Measurements from ENCODE around the gene FZD10.

The FZD10 gene

DNA sequence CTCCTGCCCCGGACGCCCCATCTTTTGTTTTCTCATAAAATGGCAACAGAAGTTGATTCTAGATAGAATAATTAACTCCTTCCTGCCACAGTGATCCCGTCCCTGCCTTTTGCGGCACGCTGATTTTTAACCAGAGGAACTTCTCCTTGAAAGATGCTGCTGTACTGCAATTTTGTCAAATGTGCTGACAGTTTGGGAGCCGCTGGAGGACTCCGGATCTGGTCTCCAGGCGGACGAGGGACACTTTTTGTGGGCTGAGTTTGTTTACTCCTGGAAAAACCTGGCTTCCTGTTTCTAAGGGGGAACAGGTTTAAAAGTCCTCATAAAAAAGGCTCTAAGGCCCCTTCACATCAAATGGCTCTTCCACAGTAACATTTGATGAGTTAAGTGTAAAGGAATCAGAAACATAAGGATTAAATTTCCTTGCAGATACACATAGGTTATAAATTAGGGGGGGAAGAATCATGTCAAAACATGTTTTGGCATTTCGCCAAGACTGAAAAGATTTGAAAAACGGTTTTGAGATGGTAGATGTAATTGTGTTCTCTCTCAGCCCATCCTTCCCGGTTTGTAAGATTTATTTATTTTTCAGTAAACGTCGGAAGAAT lies 15.5 kb downstream of the FZD10 start:
- no peak for DNase-seq

DNA sequence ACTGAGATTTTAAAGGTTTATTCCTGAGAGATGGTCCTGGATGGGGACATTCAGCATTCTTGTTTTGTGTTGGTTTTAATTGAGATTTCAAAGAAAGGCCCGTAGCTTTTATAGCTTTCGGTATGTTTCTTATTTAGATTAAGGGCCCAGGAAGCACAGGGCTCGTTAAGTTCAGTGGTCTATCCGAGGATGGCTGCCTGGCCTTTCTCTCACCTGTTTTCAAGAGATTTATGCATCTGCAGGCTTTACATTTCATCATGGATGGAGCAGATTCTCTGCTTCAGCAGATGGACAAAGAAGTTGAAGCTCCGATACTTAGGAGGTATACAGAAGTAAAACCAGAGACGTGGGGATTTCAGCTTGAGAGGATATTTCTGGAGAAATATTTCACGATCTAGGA lies 16.0 kb downstream of the FZD10 start:
- DNase-seq, result no peak

DNA sequence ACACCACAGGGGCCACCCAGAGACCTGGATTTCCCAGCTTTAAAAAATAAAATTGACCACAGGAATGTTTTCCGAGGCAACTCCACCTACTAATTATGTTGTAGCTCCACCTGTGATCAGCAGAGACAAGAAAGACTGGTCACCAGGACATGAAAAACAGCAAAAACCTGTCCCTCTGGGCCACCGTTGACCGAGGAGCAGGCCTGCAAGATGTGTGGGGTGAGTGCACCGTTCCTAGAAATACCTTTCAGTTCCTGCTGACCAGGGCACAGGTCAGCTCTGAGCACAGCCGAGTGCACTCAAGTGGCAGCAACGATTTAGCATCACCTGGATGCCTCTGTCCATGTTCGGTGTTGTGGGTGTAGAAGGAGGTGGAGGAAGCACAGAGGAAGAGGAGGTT lies 16.9 kb downstream of the FZD10 start:
- DNase-seq, result no peak

DNA sequence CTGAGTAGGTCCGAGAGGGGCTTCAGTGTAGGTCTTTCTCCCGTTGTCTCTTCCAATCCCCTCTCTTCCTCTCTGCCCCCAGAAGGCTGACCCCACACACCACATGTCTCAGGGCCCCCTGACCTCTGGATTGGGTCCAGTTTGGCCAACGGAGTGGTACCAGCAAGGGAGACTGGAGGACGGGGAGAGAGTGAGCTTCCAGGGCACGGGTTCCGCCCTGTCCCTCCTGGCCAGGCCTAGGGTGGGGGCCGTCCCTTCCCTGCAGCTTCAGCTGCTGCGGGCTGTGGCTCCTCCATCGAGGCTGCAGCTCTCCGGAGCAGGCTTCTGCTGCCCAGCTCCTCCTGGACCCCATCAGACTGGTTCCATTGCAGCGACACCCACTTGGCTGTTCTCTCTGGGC lies 17.4 kb downstream of the FZD10 start:
- DNase-seq, result no peak

DNA sequence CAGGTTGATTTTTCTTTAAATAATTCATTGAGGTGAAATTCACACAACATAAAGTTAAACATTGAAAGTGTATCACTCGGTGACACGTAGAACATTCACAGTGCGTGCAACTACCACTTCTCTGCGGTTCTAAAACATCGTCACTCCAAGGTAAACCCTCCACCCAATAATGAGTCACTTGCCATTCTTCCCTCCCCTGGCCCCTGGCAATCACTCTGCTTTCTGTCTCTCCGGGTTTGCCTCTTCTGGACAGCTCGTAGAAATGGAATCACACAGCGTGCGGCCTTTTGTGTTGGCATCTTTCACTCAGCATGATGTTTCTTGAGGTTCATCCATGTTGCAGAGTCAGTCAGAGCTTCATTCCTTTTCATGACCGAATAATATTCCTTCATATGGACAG lies 18.9 kb downstream of the FZD10 start:
- DNase-seq, result no peak

DNA sequence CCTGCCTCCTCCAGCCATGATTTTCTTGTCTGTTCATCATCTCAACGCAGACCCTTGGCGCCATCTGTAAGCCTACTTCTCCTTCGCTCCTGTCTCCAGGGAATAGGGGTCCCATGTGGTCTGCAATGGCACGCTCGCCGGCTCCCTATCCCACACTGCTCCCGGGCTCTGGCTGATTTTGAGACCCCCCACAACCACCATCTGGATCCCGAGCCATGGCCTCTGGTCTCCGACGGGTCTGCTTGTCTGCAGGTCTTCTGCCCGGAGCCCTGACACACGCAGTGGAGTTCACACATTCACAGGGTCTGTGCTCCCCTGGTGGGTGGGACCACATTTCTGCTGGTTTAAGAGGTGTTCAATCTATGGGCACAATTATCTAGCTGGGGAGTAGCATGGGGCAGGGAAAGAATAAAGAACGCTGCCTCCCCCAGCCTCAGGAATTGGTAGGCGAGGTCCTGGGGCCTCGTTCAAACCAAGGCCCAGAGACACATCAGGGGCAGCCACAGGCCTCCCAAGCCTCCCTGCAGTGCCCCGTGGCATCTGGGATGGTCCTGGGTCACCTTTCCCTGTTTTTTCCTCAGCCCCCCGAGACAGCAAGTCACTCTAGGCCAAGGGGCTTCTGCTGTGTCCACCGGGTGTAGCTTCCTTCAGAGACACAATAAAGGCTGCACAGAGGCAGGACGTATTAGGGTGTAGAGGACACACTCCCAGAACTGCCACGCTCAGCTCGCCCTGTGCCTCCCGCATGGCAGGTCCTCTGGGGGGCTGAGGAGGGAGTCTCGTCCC lies 21.5 kb downstream of the FZD10 start:
- DNase-seq, result no peak

DNA sequence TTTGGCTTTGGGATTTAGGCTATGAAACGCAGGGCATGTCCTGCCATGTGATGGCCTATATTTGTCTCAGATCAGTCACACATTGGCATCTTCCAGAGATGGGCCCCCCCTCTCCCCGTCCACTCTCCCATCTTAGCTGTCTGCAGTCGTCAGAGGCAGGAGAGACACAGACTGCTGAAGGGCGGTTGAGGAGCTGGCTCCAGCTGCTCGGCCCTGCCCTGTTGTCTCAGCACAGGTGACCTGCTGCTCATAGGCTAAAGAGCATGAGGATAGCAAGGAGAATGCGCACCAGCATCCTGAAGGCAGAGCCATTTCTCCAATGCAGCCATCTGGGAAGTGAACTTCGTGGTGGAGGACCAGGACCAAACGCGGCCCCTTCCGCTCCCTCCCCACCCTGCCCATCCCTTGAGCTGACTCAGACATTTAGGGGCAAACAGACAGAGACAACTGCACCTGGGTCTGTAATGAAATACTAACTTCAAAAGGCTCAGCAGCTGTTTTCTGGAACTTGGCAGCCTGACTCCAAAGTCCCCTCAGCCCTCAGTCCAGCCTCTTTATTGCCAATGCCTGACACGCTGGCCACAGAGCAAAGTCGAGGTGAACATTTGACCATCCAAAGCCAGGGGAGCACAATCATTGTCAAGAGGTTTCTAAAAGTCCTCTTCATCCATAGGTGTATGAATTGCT lies 22.3 kb downstream of the FZD10 start:
- DNase-seq, result no peak

DNA sequence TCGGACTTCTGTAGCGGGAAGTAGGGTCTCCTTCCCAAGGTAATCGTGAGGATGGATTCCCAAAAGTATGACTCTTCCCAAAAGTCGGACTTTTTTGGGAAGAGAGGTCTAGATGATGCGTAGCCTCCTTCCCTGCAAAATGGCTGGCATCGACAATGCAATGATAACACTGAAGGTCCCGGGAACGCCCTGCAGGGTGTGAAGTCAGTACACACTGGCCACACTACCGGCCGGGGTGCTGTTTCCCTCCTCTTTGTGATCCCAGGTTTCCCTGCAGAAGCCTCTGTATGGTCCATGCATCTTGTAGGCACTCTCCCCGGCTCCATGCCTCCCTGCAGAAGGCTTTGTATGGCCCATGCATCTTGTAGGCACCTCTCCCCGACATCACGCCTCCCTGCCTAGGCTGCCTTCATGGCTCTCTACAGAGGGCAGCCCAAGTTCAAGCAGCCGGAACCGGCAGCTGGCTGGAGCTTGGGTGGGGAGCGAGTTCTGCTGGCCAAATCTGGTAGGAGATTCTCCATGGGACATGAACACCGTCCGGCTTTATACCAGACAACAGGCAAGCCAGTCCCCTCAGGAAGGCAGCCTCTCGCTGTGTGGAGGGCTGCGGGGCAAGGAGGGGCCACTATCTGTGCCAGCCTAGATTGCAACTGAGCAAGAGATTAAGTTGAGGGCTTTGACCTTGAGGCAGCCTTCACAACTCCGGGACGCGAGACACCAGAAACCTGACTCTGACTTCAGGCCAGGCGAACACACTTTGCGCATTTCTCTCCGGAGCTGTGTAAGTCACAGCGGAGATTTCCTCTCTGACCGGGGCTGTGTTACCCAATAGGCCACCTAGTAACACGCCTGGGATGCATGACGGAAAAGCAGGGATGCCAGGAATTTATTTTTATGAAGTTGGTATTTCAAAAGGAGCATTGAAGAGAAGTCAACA lies 23.5 kb downstream of the FZD10 start:
- DNase-seq, result no peak

DNA sequence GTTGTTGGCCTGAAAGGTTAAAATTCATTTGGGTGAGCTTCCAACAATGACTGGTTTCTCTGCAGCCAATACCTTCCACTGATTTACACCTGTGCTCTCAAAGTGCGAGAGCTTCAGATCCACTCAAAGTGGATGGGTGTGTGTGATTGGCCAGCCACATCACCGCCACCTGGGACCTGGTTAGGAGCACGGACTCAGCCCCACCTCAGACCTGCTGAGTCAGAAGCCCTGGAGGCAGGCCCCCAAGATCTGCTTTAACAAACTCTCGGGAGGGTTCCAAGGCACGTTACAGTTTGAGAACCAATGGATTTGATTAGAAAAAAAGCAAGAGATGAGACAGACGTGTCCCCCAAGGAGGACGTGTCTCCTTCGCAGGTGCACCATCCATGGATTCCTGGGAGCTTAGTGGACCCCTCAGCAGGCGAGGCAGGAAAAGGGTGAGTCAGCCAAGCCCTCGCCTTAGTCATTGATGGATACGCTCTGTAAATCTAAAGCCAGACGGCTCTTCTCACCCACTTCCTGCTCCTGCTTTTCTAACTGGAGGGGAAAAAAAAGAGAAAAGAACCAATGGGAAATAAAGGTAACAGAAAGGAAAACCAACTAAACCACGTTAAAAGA lies 24.5 kb downstream of the FZD10 start:
- DNase-seq, result no peak

DNA sequence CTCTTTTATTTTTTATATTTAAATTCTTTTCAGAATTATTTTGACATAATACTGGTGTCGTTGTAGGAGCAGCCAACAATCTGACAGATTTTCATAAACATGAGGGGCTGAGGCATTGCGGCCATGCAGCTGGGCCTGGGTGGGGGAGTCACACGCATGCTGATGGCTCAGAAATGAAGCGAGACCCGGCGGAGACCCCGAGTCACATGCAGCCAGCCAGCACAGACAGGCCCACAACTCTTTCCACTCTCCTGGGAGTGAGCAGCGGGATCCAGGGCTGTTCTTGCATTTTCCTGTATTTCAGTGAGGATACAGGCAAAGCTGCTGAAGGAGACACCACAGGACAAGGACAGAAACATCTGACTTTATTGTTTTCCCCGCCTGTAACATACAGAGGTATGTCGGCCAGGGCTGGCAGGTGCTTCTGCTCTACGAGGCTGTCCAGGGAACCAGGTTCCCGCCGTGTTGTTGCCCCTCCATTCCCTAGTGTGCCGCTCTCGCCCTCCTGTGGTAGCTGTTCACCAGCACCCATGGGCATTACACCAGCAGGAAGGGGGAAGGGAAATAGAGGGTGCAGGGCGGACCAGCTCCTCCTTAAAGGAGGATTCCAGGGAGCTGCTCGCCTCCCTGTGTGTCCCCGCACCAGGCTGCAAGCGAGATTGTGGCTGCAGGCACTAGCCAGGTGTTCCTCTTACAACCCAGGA lies 30.5 kb downstream of the FZD10 start:
- DNase-seq, result no peak

DNA sequence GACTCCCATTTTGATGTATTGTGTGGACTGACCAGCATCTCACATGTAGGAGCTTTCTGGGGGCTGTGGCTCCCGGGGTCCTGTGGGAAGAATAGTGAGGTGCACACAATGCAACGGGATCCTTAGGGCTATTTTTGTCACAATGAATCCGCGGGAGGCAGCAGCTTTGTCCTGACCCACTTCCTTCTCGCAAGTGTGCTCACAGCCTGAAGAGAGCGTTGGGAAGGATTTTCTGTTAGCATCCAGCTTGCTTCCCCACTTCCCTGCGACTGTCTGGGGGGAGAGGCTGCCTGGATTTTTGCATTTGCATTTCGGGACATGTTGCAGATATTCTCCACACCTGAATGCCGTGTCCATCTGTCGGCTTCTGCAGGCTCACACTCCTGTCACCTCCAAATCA lies 31.9 kb downstream of the FZD10 start:
- no peak for DNase-seq

DNA sequence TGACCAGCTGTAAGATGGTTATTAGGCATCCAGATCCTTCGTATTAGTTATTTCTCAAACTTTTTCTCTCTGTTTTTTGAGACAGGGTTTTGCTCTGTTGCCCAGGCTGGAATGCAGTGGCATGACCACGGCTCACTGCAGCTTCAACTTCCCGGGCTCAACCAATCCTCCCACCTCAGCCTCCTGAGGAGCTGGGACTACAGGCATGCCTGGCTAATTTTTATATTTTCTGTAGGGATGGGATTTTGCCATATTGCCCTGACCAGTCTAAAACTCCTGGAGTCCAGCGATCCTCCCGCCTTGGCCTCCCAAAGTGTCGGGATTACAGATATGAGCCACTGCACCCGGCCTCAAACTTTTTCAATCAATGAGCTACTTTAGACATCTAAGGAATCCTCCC lies 33.1 kb downstream of the FZD10 start:
- DNase-seq, result no peak

DNA sequence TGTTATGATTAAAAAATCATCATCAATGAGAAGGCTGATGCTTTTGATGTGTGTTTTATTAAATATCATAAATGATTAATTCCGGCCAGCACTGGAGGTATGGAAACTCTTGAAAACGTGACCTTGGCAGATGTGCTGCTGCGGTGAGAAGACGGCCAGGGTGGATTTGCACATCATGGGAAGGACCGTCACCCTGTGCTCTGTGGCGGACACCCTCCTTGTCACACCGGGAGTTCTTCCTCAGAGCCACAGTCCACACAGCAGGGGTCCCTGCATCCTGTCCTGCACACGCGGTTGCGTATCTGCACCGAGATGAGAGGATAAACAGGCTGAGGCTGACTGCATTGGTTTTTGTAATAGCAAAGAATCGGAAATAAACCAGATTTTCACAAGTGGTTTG lies 33.5 kb downstream of the FZD10 start:
- DNase-seq, result no peak

DNA sequence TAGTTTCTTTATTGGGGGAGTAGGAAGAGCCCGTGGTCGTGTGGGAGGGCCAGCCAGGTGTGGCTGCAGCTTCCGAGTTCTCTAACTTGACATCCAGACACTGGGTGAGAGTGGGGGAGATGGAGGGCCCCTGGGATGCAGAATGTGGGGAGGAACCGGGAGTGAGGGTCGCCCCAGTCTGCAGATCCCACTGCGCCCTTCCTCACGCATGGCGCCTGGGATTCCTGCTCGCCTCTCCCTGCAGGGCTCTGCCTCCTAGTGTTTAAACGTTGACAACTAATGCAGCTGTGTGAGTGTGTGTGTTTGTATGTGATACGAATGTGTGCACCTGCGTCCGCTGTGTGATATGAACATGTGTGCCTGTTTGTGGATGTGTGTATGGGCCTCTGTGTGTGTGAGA lies 34.6 kb downstream of the FZD10 start:
- no peak for DNase-seq

DNA sequence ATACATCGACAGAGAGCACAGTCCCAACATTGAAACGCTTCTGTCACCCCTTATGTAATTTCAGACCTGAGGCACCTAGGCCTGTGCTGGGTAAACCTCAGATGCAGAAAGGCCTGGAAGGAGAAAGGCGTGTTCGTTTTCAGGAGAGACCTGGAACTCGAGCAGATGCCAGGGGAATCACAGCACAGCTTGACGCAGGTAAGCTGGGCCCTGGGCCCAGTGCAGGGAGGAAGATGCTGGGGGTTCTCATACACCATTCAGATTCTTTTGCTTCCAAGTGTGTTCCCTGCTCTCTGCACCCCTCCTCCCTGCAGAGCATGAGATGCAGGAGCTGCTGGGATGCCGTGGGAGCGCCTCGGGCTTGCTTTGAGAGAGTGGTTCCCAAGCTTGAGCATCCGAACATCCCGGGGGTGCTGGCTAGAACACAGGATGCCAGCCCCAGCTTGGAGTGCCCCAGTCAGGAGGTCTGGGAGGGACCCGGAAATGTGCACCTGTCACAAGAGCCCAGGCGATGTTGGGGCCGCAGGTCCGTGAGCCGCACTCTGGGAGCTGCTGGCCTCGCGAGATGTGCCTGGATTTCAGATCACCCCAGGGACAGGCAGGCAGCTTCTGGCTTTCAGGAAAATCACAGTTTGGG lies 35.9 kb downstream of the FZD10 start:
- no peak for DNase-seq

DNA sequence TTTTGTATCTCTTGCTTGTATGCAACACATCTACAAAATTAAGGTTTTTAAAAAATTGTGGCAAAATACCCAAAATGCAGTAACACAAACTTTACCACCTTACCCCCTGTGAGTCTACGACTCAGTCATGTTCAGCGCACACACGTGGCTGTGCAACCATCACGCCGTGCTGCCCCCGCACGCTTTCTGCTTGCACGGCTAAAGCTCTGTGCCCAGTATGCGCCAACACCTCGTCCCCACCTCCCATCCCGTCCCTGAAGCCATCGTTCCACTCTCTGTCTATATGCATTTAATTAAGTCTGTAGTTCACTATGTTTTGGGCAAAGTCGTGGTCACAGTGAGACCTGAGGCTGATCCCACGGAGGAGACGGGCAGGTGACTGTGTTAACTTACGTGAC lies 36.4 kb downstream of the FZD10 start:
- no peak for DNase-seq

DNA sequence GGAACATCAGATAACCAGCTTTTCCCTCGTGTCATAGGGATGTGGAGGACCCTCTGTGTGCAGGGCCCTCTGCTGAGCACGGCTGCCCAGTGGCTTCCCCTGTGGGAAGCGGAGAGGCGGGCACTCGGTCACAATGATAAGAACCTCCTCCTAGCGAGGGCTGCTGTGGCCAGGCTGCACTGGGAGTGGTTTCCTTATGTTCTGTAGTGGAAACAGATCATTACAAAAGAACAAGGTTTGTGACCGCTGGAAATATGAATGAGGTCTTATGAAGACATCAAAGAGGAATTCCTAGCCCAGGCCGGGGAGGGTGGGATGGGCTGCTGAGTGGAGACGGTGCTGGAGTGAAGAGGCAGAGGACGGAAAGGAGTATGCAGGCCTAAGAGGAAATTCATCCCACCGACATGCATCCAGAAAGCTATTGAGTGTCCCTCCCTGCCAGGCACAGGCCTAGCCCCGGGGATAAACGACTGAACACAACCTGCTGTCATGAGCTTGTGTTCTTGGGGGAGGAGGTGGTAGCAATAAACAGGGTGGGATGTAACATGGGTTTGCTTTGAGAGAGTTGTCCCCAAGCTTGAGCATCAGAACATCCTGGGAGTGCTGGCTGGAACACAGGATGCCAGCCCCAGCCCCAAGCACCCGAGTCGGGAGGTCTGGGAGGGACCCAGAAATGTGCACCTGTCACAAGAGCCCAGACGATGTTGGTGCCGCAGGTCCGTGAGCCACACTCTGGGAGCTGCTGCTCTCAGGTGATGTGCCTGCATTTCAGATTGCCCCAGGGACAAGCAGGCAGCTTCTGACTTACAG lies 37.5 kb downstream of the FZD10 start:
- no peak for DNase-seq

DNA sequence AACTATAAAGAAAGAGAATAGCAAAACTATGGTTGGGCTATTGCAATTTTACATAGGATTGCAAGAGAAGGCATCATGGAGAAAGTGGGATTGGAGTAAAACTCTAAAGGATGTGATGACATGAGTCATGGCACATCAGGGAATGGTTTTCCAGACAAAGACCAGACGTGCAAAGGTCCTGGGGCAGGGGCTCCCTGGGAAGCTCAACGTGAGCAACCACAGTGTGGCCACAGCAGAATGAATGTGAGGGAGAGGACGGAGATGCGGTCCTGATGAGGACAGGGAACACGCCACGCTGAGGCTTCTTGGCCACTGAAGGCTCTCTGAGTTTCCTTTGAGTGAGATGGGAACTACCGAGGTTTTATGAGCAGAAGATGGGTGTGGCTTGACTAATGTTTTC lies 38.2 kb downstream of the FZD10 start:
- DNase-seq, result no peak

DNA sequence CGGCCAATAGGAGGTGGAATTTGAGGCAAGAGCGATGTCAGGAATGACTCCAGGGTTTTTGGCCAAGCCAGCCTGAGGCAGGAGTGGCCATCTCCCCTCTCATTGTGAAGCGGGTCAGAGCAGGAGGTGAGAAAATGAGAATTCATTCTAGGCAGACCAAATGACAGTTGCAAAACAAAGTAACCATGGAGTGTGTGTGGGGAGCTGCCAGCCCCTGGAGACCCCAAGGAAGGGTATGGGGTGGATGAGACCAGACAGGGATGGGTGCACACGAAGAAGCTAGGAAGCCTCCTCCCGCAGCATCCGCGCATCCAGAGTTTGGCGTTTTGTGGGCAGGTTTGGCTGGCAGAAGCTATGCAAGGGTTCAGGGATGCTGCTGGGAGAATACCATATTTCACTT lies 38.8 kb downstream of the FZD10 start:
- no peak for DNase-seq
